Osteocyte (in vitro differentiated cells): ENCODE data around the gene TPPP. TPM values are rescaled to one million over a fixed set of nuclear protein-coding genes. Genes with fewer than 3 reads are reported as not detected.
A peak's percentile ranks its signal among the peaks of the same experiment; 100 is the strongest.

Experiments used
- DNase-seq: peaks from one replicate; pipeline ENCODE4 v3.0.0; 2021; ENCODE audit warnings: mixed read lengths; ENCODE audit not compliant: unreplicated experiment; ENCODE audit errors: extremely low spot score
- H3K27ac Mint-ChIP-seq: one replicate; pipeline ENCODE4 v1.8.0; 2021; ENCODE audit warnings: mild to moderate bottlenecking, mixed read lengths; ENCODE audit not compliant: unreplicated experiment
- H3K27me3 Mint-ChIP-seq: one replicate; pipeline ENCODE4 v1.8.0; 2021; ENCODE audit warnings: mixed read lengths; ENCODE audit not compliant: unreplicated experiment
- H3K36me3 Mint-ChIP-seq: one replicate; pipeline ENCODE4 v1.8.0; 2021; ENCODE audit warnings: mixed read lengths; ENCODE audit not compliant: unreplicated experiment
- H3K4me1 Mint-ChIP-seq: one replicate; pipeline ENCODE4 v1.8.0; 2021; ENCODE audit warnings: mixed read lengths; ENCODE audit not compliant: unreplicated experiment
- H3K4me3 Mint-ChIP-seq: one replicate; pipeline ENCODE4 v1.8.0; 2021; ENCODE audit warnings: mild to moderate bottlenecking, moderate library complexity, mixed read lengths; ENCODE audit not compliant: unreplicated experiment
- H3K9me3 Mint-ChIP-seq: one replicate; pipeline ENCODE4 v1.8.0; 2021; ENCODE audit warnings: mixed read lengths; ENCODE audit not compliant: unreplicated experiment
- total RNA-seq: library from RNA; stranded (reverse); gene quantifications from 2 replicates; pipeline ENCODE4 v1.2.1, GENCODE V29; 2021
- TF ChIP-seq, protein P1 (sequence below): fragments of 200-600 bp; sonication (generic); IDR thresholded peaks from 2 replicates; pipeline ENCODE4 v1.5.0; 2021; ENCODE audit warnings: antibody characterized with exemption, mild to moderate bottlenecking, moderate library complexity

TPPP gene
- total RNA-seq, 1 donor from 2014 or later: 0.16 TPM

DNA sequence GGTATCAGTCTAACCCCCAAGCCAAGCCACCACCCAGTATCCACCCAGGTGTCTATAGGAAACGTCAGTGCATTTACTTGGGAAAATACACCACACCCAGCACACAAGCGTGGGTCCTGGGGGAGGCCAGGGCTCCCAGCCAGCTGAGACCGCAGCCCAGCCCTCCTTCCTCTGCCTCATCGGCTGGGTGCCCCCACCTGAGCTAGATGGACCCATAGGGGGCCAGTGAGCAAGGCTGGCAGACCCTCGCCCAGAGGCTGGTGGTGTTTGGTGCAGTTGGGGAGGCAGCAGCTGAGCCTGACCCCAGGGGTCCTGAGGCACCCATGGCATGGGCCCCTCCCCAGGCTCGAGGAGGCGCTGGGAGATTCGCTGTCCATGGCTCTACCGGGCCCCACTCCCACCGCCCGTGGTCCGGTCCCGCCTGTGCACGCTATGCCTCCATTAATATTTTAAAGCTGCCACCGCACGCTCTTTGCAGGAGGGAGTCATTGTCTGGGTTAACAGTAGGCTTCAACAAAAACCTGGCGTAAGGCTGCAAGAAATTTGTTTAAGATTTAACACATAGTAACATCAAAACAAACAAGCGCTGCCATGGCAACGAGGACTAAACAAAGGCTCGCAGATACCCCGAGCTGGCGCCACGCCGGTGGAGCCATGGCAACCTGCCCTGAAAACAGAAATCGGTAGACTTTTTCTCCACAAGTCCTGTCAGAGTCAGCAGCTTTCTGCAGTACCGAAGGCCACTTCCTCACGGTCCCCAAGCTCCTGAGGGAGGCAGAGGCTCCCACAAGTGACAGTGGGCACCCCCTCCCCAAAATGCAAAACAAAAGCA is 20.6 kb downstream of the TPPP start:
- Mint-ChIP-seq H3K27me3 (no peaks in the 10 kb centered on the region), H3K27ac (peak overlapping the region; percentile 70), H3K4me3 (no peak overlapping the region), H3K9me3 (no peaks in the 10 kb centered on the region), H3K4me1 (peaks cover 7% of the 10 kb centered on the region), H3K36me3 (peaks cover under 1% of the 10 kb centered on the region)
- TF ChIP-seq, protein P1, sequence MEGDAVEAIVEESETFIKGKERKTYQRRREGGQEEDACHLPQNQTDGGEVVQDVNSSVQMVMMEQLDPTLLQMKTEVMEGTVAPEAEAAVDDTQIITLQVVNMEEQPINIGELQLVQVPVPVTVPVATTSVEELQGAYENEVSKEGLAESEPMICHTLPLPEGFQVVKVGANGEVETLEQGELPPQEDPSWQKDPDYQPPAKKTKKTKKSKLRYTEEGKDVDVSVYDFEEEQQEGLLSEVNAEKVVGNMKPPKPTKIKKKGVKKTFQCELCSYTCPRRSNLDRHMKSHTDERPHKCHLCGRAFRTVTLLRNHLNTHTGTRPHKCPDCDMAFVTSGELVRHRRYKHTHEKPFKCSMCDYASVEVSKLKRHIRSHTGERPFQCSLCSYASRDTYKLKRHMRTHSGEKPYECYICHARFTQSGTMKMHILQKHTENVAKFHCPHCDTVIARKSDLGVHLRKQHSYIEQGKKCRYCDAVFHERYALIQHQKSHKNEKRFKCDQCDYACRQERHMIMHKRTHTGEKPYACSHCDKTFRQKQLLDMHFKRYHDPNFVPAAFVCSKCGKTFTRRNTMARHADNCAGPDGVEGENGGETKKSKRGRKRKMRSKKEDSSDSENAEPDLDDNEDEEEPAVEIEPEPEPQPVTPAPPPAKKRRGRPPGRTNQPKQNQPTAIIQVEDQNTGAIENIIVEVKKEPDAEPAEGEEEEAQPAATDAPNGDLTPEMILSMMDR: no peak
- no peak for DNase-seq

DNA sequence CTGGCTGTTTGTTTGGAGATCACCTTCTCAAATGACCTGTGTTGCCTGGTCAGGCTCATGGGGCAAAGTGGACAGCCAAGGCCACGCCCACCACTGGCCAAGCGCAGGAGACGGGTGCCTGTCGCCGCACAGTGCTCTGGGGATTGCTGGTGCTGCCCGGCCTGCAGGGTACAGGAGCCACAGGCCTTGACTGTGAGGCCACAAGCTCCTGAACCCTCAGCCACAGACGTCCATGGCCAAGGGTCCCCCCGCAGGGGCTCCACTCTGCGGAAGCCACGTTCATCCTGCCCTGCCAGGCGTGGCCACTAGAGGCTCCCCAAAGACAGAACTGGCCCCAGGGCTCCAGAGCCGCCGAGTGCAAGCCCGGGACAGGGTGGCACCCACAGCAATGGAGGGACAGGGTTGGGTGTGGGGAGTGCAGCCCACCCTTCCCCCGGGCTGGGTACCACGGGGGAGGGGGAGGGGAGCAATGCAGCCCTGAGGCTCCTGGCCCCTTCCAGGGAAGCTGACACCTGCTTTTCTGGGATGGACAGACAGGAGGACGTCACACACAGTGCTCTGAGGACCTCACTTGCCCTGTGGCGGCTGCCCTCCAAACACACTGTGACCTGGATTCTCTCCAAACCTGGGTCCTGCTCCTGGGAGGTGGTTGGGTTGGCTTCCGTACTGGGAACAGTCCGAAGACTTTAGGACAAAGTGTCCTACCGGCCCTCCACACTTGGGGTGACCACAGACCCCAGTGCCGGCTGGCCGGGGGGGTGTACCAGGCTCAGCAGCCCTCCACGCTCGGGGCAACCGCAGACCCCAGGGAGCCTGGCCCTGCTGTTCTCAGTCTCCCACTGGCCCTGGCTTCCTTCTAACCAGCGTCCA is 21.5 kb downstream of the TPPP start:
- H3K36me3 Mint-ChIP-seq: peaks cover 5% of the 10 kb centered on the region
- TF ChIP-seq, protein P1: peak; percentile 86
- no peak overlapping the region for H3K27ac Mint-ChIP-seq
- no peak for DNase-seq
- no peaks in the 10 kb centered on the region for H3K9me3 Mint-ChIP-seq
- H3K4me3 Mint-ChIP-seq: no peak overlapping the region
- H3K27me3 Mint-ChIP-seq: no peaks in the 10 kb centered on the region
- peaks cover 7% of the 10 kb centered on the region for H3K4me1 Mint-ChIP-seq

DNA sequence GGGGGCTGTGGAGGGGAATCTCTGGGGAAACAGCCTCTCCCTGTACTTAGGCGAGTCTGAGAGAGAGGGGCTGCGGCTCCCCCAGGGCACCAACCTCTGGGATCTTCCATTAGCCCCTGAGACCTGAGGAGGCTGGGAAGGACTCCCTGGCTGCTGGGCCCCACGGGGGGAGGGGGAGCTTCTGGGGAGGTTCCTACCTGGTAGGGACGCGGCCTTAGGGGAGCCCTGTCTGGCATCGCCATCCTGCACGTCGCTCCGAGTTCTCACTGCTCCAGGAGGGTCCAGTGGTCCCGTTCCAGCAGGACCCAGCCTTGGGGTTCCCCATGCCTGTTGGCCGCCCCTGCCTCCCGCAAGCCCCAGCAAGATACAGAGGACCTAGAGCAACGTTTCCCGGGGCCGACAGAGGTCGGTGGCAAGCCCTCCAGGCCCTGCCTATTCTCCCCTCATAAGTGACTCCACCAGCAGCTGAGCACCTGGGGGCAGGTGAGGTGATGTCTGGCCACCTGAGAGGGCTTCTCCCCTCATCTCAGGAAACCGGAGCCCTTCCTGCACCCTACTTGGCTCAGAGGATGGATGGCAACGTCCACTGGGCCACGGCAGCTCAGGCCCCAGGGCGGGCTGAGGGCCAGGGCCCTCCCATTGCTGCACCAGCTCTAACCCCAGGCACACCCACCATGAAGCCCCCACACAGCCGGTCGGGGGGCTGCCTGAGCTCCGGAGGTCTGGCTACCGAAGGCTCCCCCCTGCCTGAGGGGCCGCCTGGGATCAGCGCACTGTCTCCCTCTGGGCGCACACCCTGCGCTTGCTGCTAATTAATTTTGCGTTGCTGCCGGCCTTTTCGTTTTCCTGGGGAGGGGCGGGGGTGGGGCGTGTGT is 22.5 kb downstream of the TPPP start:
- no peaks in the 10 kb centered on the region for H3K9me3 Mint-ChIP-seq
- TF ChIP-seq, protein P1: no peak
- H3K4me3 Mint-ChIP-seq: no peak overlapping the region
- peaks cover 7% of the 10 kb centered on the region for H3K4me1 Mint-ChIP-seq
- no peak for DNase-seq
- no peak overlapping the region for H3K27ac Mint-ChIP-seq
- peaks cover 5% of the 10 kb centered on the region for H3K36me3 Mint-ChIP-seq
- H3K27me3 Mint-ChIP-seq: no peaks in the 10 kb centered on the region

DNA sequence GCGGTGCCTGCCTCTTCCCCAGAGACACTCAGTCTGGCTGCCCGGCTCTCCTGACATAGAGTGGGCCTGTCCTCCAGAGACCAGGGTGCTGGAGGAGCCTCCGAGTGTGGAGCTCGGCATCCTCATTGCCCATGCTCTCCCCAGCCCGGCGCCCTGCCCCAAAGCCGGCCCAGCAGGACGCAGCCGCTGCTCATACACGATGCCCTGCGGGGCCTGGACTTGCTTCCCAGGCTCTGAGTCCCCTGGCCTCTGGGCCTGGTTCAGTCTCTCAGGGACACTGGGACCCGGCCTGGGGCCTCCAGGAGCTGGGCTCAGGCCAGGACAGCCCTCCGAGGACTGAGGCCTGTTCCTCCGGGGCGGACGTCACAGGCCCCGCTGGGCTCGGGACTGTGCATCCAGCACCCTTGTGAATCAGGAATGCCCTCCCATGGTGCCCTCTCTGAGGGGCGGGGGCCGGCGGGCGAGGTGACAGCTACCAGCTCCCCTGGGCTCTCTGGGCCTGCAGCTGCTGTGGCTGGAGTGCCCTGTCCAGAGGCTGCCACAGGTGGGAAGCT is 23.2 kb downstream of the TPPP start:
- no peak for DNase-seq
- no peaks in the 10 kb centered on the region for H3K27me3 Mint-ChIP-seq
- TF ChIP-seq, protein P1: no peak
- no peak overlapping the region for H3K4me3 Mint-ChIP-seq
- no peaks in the 10 kb centered on the region for H3K9me3 Mint-ChIP-seq
- H3K27ac Mint-ChIP-seq: no peak overlapping the region
- H3K4me1 Mint-ChIP-seq: peaks cover 7% of the 10 kb centered on the region
- H3K36me3 Mint-ChIP-seq: peaks cover 5% of the 10 kb centered on the region
